NCI-H2107 treated with DMSO at 0.1 percent for 48 hours (cell line): Measurements from ENCODE around the gene CRACDL.

Experiments used
- DNase-seq: peaks from one replicate; lab custom pipeline; 2025; ENCODE audit not compliant: unreplicated experiment; lab: John Stamatoyannopoulos, UW

The CRACDL gene

GRCh38 chr2:98866033-98866432 lies 70.0 kb downstream of the CRACDL start:
- no peak for DNase-seq

DNA sequence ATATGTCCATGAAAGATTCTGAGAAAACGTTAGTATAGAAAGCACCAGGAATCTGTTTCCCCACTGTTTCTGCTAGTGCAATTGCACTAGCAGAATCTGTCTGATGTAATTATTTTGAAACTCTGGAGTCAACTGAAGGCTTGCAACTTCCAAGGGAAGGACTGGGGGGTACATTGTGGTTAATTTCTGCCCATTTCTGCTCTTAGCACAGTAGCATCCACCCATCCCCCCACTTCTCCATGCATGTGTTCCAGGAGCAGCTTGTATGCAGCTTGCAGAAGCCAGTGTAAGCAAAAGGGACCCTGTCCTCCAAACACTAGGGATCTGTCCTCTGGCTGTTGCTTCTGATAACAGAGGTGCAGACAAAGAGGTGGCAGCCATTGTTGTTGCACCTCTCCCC lies 74.4 kb downstream of the CRACDL start:
- DNase-seq = no peak

DNA sequence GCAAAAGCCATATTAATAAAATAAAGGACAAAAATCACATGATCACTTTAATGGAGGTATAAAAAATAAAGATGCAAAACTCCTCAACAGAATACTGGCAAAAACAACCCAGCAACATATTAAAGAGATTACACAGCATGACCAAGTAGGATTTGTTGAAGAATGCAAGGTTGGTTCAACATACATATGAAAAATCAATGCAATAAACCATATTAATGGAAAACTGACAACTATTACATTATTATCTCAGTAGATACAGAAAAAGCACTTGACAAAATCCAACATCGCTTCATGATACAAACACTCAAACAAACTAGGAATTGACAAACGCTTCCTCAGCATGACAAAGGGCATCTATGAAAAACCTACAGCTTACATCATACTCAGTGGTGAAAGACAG lies 76.7 kb downstream of the CRACDL start:
- DNase-seq = no peak

GRCh38 chr2:98857001-98857400 lies 79.0 kb downstream of the CRACDL start:
- no peak for DNase-seq

DNA sequence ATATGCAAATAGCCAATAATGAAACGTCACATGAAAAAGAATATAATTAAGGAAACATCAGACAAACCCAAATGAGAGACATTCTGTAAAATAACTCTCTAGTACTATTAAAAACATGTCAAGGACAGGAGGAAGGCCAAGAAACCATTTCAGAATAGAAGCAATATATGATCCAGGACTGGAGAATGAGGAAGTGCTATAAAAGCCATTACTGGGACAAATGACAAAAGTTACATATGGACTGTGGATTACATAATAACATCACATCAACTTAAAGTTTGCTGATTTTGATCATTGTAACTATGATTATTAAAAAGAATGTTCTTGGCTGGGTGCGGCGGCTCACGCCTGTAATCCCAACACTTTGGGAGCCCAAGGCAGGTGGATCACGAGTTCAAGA lies 81.3 kb downstream of the CRACDL start:
- DNase-seq = no peak

GRCh38 chr2:98852932-98853331 lies 83.1 kb downstream of the CRACDL start:
- no peak for DNase-seq

- no peak for DNase-seq
Observed at GRCh38 chr2:98850074-98850473, 86.0 kb downstream of the CRACDL start.

- DNase-seq = no peak
Observed at GRCh38 chr2:98849113-98849512, 86.9 kb downstream of the CRACDL start.

- DNase-seq = no peak
Observed at GRCh38 chr2:98847853-98848252, 88.2 kb downstream of the CRACDL start.

- no peak for DNase-seq
Observed at GRCh38 chr2:98846041-98846440, 90.0 kb downstream of the CRACDL start.

- DNase-seq = no peak
Observed at GRCh38 chr2:98842136-98842535, 93.9 kb downstream of the CRACDL start.

GRCh38 chr2:98839292-98839691 lies 96.7 kb downstream of the CRACDL start:
- DNase-seq = no peak

DNA sequence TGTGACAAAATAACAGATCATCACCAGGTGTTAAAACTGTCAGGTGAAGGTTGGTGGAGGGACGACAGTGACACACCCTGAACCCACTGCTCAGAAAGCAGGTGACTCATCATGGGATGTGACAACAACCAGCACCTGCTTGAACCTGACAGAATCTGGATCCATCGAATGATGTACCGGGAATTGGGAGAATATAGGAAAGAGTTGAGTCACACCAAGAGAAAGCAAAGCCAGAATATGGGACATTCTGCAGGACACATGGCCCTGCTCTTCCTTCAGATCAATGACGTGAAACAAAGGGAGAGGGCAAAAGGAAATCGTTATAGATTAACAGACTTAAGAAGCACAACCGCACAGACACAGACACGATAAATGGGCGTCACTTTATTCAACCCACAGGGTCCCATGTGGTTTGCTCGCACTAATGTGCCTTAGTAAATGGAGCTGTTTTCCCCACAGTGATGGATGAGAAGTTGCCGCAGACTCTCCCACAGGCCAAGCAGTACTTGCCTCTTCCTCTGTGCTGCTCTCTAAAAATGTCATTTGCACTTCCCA lies 100.1 kb downstream of the CRACDL start:
- DNase-seq = no peak

- DNase-seq = no peak
Observed at GRCh38 chr2:98833917-98834263, 102.1 kb downstream of the CRACDL start.

DNA sequence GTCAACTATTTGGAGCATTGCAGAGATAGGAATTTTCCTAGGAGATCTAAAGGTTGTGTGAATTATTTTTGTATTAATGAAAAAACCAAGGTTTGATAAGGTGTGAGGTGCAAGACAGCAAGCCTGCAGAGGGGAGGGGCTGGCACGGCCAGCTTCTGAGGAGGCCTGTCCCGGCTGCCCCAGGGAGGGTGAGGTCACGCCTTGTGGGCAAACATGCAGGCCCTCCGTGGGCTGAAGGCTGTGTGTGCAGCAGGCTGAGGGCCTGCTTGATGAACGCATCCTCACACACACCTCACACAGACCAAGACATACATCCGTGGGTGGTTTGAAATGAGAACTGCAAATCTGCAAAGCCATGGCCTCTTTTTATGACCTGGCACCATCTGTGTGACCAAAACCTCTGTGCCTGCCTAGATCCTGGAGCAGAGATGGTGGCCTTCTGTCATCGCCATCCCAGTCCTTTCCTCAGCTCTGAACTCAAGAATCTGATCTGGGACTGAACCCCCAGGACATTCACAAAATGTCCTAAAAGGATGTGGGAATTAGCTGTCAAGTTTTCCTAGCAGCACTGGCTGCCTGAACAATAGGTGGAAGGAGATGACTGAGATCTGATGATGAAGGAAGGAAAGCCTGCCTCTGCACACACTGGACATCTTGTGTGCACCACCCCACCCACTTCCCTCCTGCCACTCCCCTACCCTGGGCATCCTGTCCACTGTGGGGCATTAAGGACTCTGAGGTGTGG lies 102.7 kb downstream of the CRACDL start:
- DNase-seq = no peak

DNA sequence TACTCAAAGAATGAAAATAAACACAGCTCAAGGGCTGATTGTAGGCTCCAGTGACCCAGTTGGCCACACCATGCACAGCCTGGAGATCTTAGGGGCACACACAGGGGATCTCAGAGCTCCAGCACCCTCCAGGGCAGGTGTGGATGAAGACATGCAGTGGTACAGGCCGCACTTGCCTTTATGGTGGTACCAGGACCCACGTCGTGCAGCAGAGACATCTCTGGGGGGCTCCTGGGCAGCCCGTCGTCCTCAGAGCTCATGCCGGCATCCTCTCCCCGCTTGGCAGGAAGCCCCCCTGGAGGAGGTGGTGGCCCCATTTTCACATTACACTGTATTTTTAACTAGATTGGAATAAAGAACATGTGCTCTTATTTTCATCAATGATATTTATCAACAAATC lies 103.9 kb downstream of the CRACDL start:
- no peak for DNase-seq

GRCh38 chr2:98830571-98831145 lies 105.4 kb downstream of the CRACDL start:
- no peak for DNase-seq

- no peak for DNase-seq
Observed at GRCh38 chr2:98829581-98830270, 106.3 kb downstream of the CRACDL start.

DNA sequence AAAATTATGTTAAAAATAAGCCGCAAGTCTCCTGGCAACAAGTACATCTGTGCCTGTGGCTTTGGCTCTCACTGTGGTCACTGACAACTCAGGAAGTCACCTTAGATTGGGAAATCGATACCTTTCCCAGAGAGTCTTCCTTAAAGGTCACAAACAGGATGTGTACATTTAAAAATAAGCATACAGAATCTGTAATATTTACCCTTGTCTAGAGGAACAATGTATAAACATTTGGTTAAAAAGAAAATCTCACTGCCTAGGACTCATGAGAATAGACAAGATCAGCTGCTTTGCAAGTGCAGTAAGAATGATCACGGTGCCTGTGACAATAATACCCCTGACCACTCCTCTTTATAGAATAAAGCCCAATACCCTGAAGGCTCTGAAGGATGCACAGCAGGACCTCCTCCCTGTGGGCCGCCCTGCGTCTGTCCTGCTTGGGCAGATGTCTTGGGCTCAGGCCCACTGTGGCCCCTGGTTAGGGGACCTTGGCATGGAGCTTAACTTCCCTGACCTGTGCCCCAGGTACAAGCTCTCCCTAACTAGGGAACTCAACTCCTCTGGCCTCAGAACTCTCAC lies 107.1 kb downstream of the CRACDL start:
- DNase-seq = peak; percentile 12

- no peak for DNase-seq
Observed at GRCh38 chr2:98828369-98828744, 107.7 kb downstream of the CRACDL start.

DNA sequence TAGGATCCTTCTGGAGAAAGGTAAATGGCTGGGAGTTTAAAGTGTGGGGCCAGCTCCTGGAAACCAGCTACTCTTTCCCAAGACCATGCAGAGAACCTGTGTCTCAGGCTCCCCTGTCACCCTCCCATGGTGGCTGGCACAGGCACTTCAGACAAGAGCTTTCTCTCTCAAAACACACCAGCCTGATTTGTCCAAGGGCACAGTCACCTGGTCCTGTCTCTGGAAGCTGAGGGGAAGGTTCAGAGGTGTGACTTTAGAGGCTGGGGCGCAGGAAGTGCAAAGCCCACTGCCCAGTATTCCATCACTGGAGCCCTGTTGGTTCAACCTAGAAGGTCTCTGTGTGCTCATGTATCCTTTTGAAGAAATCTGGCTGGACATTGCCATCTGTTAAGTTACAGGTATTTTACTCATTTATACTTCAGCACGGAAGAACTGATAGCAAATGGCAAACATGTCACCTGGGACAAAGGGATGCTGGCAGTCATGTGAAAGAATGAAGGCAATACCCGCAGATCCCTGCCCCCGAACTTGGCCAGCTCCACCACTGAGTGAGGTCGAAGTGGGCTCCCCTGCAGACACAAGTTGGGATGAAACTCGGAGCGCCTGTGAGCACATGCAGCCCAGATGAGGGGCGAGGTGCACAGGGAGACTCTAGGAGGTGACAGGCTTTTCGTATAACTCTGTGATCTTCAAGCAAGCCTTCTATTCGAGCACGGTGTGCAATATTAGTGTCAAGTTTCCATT lies 108.2 kb downstream of the CRACDL start:
- no peak for DNase-seq
